Fibroblast of lung (primary cell): ENCODE data around the gene NLRC5.

ENCODE experiments used
- EZH2 ChIP-seq: IDR thresholded peaks from 2 replicates; pipeline ENCODE4 v1.5.1; 2012; ENCODE audit warnings: low read length, control low read depth, mild to moderate bottlenecking; ENCODE audit errors: missing control alignments
- TF ChIP-seq, protein P1 (sequence below), 2 donors: IDR thresholded peaks in 1 of 2; conservative IDR thresholded peaks in 1 of 2; 1 replicate in 1 of 2; 2 replicates in 1 of 2; pipeline ENCODE4 v1.5.1; 2011 to 2012; ENCODE audit warnings: low read length in 2 of 2, control low read depth in 1 of 2, inconsistent platforms in 1 of 2, low read depth in 1 of 2, mild to moderate bottlenecking in 1 of 2

DNA sequence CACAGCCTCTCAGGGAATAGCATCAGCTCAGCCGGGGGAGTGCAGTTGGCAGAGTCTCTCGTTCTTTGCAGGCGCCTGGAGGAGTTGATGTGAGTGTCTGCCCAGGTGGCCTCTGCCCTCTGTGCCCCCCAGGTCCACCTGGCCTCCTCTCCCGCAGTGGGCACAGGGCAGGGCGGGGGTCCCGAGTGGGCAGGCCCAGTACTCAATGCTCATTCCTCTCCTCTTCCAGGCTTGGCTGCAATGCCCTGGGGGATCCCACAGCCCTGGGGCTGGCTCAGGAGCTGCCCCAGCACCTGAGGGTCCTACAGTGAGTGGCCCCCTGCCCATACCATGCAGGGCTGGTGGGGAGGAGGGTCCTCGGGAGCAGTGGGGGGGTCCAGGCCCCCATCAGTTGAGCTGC is 88.4 kb downstream of the NLRC5 start:
- TF ChIP-seq, protein P1, sequence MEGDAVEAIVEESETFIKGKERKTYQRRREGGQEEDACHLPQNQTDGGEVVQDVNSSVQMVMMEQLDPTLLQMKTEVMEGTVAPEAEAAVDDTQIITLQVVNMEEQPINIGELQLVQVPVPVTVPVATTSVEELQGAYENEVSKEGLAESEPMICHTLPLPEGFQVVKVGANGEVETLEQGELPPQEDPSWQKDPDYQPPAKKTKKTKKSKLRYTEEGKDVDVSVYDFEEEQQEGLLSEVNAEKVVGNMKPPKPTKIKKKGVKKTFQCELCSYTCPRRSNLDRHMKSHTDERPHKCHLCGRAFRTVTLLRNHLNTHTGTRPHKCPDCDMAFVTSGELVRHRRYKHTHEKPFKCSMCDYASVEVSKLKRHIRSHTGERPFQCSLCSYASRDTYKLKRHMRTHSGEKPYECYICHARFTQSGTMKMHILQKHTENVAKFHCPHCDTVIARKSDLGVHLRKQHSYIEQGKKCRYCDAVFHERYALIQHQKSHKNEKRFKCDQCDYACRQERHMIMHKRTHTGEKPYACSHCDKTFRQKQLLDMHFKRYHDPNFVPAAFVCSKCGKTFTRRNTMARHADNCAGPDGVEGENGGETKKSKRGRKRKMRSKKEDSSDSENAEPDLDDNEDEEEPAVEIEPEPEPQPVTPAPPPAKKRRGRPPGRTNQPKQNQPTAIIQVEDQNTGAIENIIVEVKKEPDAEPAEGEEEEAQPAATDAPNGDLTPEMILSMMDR (conservative IDR thresholded peaks at IDR 0.05 in 1 of 2, IDR thresholded peaks at IDR 0.05 in 1 of 2; ENCODE audit: low read depth in 1 of 2, low read length in 2 of 2) = no peak
- TF ChIP-seq EZH2 = no peak
